OCI-LY7 (cell line): ENCODE results near the gene ITGB2.

Experiments
- EZH2phosphoT487 ChIP-seq: fragments of 200-600 bp; sonication (generic); IDR thresholded peaks from 2 replicates; pipeline ENCODE4 v1.6.1; 2018; ENCODE audit warnings: low read depth, borderline replicate concordance, mild to moderate bottlenecking, mixed run types, antibody characterized with exemption, low read length, moderate library complexity, mixed read lengths
- TF ChIP-seq, protein P1 (sequence below): fragments of 200-600 bp; sonication (generic); conservative IDR thresholded peaks from 2 replicates; pipeline ENCODE4 v1.5.1; 2014; ENCODE audit warnings: mild to moderate bottlenecking, antibody characterized with exemption, low read length, moderate library complexity, mixed read lengths

DNA sequence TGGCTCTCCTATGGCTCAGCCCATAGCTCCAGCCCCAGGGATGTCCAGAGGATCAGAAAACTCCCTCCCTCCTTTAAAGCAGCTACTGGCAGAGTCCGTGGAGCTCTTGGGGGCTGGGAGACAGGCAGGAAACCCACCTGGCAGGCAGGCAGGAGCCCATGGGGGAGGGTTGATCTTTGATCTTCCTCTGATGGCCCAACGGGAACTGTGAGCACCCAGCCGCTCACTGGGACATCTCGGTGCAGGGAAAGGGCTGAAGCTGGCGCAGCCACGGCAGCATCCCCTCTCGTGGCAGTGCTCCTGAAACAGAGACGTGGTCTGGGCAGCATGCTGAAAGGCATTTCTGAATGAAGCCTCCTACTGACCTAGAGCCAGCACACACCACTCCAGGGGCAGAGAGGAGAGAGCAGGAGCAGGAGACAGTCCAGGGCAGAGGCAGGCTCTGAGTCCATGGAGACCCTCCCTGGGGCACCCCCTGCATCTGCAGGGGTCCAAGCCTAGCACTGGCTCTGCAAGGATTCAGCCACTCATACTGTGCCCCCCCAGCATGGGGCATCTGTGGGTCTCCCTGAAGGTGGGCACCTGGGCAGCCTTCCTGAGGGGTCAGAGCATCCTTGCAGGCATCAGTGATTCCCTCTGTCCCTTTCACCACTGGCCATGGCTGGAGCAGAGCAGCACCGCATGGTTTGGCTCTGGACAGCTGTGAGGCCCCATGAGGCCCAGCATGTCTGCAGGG, 14.3 kb upstream of the ITGB2 start:
- no peak for TF ChIP-seq EZH2phosphoT487
- TF ChIP-seq, protein P1, sequence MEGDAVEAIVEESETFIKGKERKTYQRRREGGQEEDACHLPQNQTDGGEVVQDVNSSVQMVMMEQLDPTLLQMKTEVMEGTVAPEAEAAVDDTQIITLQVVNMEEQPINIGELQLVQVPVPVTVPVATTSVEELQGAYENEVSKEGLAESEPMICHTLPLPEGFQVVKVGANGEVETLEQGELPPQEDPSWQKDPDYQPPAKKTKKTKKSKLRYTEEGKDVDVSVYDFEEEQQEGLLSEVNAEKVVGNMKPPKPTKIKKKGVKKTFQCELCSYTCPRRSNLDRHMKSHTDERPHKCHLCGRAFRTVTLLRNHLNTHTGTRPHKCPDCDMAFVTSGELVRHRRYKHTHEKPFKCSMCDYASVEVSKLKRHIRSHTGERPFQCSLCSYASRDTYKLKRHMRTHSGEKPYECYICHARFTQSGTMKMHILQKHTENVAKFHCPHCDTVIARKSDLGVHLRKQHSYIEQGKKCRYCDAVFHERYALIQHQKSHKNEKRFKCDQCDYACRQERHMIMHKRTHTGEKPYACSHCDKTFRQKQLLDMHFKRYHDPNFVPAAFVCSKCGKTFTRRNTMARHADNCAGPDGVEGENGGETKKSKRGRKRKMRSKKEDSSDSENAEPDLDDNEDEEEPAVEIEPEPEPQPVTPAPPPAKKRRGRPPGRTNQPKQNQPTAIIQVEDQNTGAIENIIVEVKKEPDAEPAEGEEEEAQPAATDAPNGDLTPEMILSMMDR: no peak
